SJCRH30 (cell line): ENCODE results near the gene ABCA4. TPM values are rescaled to one million over a fixed set of nuclear protein-coding genes. Genes with fewer than 3 reads are reported as not detected.

ENCODE experiments used
- DNase-seq, 2 experiments: peaks; one replicate each; pipeline ENCODE4 v3.0.0-alpha.2; 2015 to 2020
- H3K27ac ChIP-seq: fragments of 250-450 bp; sonication (Bioruptor Pico); 2 replicates; pipeline ENCODE4 v1.5.1; 2020; ENCODE audit warnings: mild to moderate bottlenecking, moderate library complexity
- H3K27me3 ChIP-seq: fragments of 250-450 bp; sonication (Bioruptor Pico); 2 replicates; pipeline ENCODE4 v1.5.1; 2020; ENCODE audit warnings: mild to moderate bottlenecking, moderate library complexity
- H3K36me3 ChIP-seq: fragments of 250-450 bp; sonication (Bioruptor Pico); 2 replicates; pipeline ENCODE4 v1.5.1; 2020; ENCODE audit warnings: mild to moderate bottlenecking, moderate library complexity
- H3K4me1 ChIP-seq: fragments of 250-450 bp; sonication (Bioruptor Pico); 2 replicates; pipeline ENCODE4 v1.5.1; 2020; ENCODE audit warnings: mild to moderate bottlenecking, moderate library complexity
- H3K4me3 ChIP-seq: fragments of 250-450 bp; sonication (Bioruptor Pico); 2 replicates; pipeline ENCODE4 v1.5.1; 2020; ENCODE audit warnings: mild to moderate bottlenecking, moderate library complexity
- H3K9me3 ChIP-seq: fragments of 250-450 bp; sonication (Bioruptor Pico); replicated peaks from 2 replicates; pipeline ENCODE4 v1.5.1; 2020; ENCODE audit warnings: mild to moderate bottlenecking, moderate library complexity
- total RNA-seq: library from RNA; depleted of rRNA; stranded (reverse); fragments of >200 nt; shearing (Covaris generic); gene quantifications from 2 replicates; pipeline ENCODE4 v1.2.3, GENCODE V29; 2014

The ABCA4 gene
- total RNA-seq, 1 experiment from 2014 or later, result 0.08 TPM

- Histone ChIP-seq H3K27me3 (no peaks in the 10 kb centered on the region), H3K9me3 (no peaks in the 10 kb centered on the region), H3K4me1 (no peaks in the 10 kb centered on the region), H3K27ac (no peak overlapping the region), H3K36me3 (no peaks in the 10 kb centered on the region), H3K4me3 (no peak overlapping the region)
- no peak for DNase-seq
These were observed 16.7 kb downstream of the ABCA4 start for GRCh38 chr1:94104127-94104684.

- H3K4me1 ChIP-seq, result no peaks in the 10 kb centered on the region
- H3K27me3 ChIP-seq, result no peaks in the 10 kb centered on the region
- H3K9me3 ChIP-seq, result no peaks in the 10 kb centered on the region
- H3K4me3 ChIP-seq, result no peak overlapping the region
- peak in 1 of 2 experiments; percentile 9 for DNase-seq
- H3K27ac ChIP-seq, result no peak overlapping the region
- no peaks in the 10 kb centered on the region for H3K36me3 ChIP-seq
These were observed 17.3 kb downstream of the ABCA4 start for GRCh38 chr1:94103608-94104007.

- Histone ChIP-seq H3K9me3 (no peaks in the 10 kb centered on the region), H3K27me3 (no peaks in the 10 kb centered on the region)
- no peak for DNase-seq
These were observed 19.1 kb downstream of the ABCA4 start for GRCh38 chr1:94101613-94102525.

GRCh38 chr1:94100785-94101612 lies 19.9 kb downstream of the ABCA4 start:
- Histone ChIP-seq H3K4me3 (no peak overlapping the region), H3K9me3 (no peaks in the 10 kb centered on the region), H3K27ac (no peak overlapping the region), H3K36me3 (no peaks in the 10 kb centered on the region), H3K27me3 (no peaks in the 10 kb centered on the region), H3K4me1 (peaks cover 12% of the 10 kb centered on the region)
- no peak for DNase-seq

More at GRCh38 chr1:94101613-94102525, 19.1 kb downstream of the ABCA4 start:
- H3K4me3 ChIP-seq, result no peak overlapping the region
- H3K27ac ChIP-seq, result no peak overlapping the region
- H3K4me1 ChIP-seq, result peaks cover 6% of the 10 kb centered on the region
- no peaks in the 10 kb centered on the region for H3K36me3 ChIP-seq

GRCh38 chr1:94100129-94100784 lies 20.7 kb downstream of the ABCA4 start:
- no peaks in the 10 kb centered on the region for H3K27me3 ChIP-seq
- H3K36me3 ChIP-seq, result no peaks in the 10 kb centered on the region
- peaks cover 16% of the 10 kb centered on the region for H3K4me1 ChIP-seq
- no peak for DNase-seq
- no peak overlapping the region for H3K4me3 ChIP-seq
- no peaks in the 10 kb centered on the region for H3K9me3 ChIP-seq
- H3K27ac ChIP-seq, result no peak overlapping the region

- Histone ChIP-seq H3K4me1 (peaks cover 24% of the 10 kb centered on the region), H3K9me3 (no peaks in the 10 kb centered on the region), H3K36me3 (no peaks in the 10 kb centered on the region), H3K27ac (no peak overlapping the region), H3K4me3 (no peak overlapping the region), H3K27me3 (no peaks in the 10 kb centered on the region)
- DNase-seq, result no peak
These were observed 21.6 kb downstream of the ABCA4 start for GRCh38 chr1:94099303-94099702.

GRCh38 chr1:94098585-94099111 lies 22.3 kb downstream of the ABCA4 start:
- no peak overlapping the region for H3K27ac ChIP-seq

GRCh38 chr1:94096797-94097549 lies 24.0 kb downstream of the ABCA4 start:
- Histone ChIP-seq H3K4me3 (no peak overlapping the region), H3K36me3 (no peaks in the 10 kb centered on the region), H3K27ac (no peak overlapping the region), H3K4me1 (peaks cover 29% of the 10 kb centered on the region), H3K9me3 (no peaks in the 10 kb centered on the region), H3K27me3 (no peaks in the 10 kb centered on the region)
- DNase-seq, result peak in 1 of 2 experiments; percentile 50

More at GRCh38 chr1:94098585-94099111, 22.3 kb downstream of the ABCA4 start:
- H3K27me3 ChIP-seq, result no peaks in the 10 kb centered on the region
- DNase-seq, result no peak
- H3K4me1 ChIP-seq, result peaks cover 29% of the 10 kb centered on the region
- no peaks in the 10 kb centered on the region for H3K9me3 ChIP-seq
- no peak overlapping the region for H3K4me3 ChIP-seq
- H3K36me3 ChIP-seq, result no peaks in the 10 kb centered on the region

- peak in 1 of 2 experiments; percentile 19 for DNase-seq
- Histone ChIP-seq H3K9me3 (no peaks in the 10 kb centered on the region), H3K27me3 (no peaks in the 10 kb centered on the region), H3K4me1 (peaks cover 29% of the 10 kb centered on the region), H3K4me3 (no peak overlapping the region), H3K36me3 (no peaks in the 10 kb centered on the region), H3K27ac (peak overlapping the region; percentile 81)
These were observed 25.0 kb downstream of the ABCA4 start for GRCh38 chr1:94095744-94096469.

- H3K4me3 ChIP-seq, result peak overlapping the region; percentile 44
- peaks cover 29% of the 10 kb centered on the region for H3K4me1 ChIP-seq
- H3K36me3 ChIP-seq, result no peaks in the 10 kb centered on the region
- no peaks in the 10 kb centered on the region for H3K9me3 ChIP-seq
- DNase-seq, result peak; percentile 85 to 90
- H3K27ac ChIP-seq, result peak overlapping the region; percentile 81
- H3K27me3 ChIP-seq, result no peaks in the 10 kb centered on the region
These were observed 25.8 kb downstream of the ABCA4 start for GRCh38 chr1:94095112-94095637.

GRCh38 chr1:94094469-94095111 lies 26.4 kb downstream of the ABCA4 start:
- Histone ChIP-seq H3K9me3 (no peaks in the 10 kb centered on the region), H3K27ac (peak overlapping the region; percentile 81), H3K4me3 (peak overlapping the region; percentile 44), H3K4me1 (peaks cover 29% of the 10 kb centered on the region), H3K36me3 (no peaks in the 10 kb centered on the region), H3K27me3 (no peaks in the 10 kb centered on the region)
- DNase-seq, result peak; percentile 19 to 44

- DNase-seq, result peak in 1 of 2 experiments; percentile 9
- Histone ChIP-seq H3K4me3 (peak overlapping the region; percentile 44), H3K4me1 (peaks cover 29% of the 10 kb centered on the region), H3K9me3 (no peaks in the 10 kb centered on the region), H3K27ac (peak overlapping the region; percentile 81), H3K36me3 (no peaks in the 10 kb centered on the region), H3K27me3 (no peaks in the 10 kb centered on the region)
These were observed 27.0 kb downstream of the ABCA4 start for GRCh38 chr1:94093996-94094395.
